GM18498 (cell line): ENCODE data around the gene EGFR.
"Not testable (repeated sequence)": the region's sequence is repeated elsewhere in the genome, so short reads cannot be mapped to it uniquely, and the experiment has no call there.

ENCODE experiments used
- ATAC-seq: cut with Tn5 transposase; IDR thresholded peaks from one replicate; pipeline ENCODE4 v1.9.1; 2021; ENCODE audit warnings: mild to moderate bottlenecking, moderate library complexity; ENCODE audit not compliant: unreplicated experiment

The EGFR gene

GRCh38 chr7:55164527-55164926 lies 145.7 kb downstream of the EGFR start:
- no peak for ATAC-seq

- ATAC-seq: no peak
These were observed 146.5 kb downstream of the EGFR start for GRCh38 chr7:55165176-55165861.

GRCh38 chr7:55167296-55167695 lies 148.5 kb downstream of the EGFR start:
- not testable (repeated sequence) for ATAC-seq

- no peak for ATAC-seq
These were observed 151.7 kb downstream of the EGFR start for GRCh38 chr7:55170335-55171069.

GRCh38 chr7:55171157-55171556 lies 152.3 kb downstream of the EGFR start:
- ATAC-seq: no peak

GRCh38 chr7:55172161-55172560 lies 153.3 kb downstream of the EGFR start:
- no peak for ATAC-seq

- ATAC-seq: no peak
These were observed 154.2 kb downstream of the EGFR start for GRCh38 chr7:55172881-55173609.

GRCh38 chr7:55173671-55174070 lies 154.9 kb downstream of the EGFR start:
- ATAC-seq: no peak

- no peak for ATAC-seq
These were observed 155.6 kb downstream of the EGFR start for GRCh38 chr7:55174456-55174855.

GRCh38 chr7:55174856-55175255 lies 156.0 kb downstream of the EGFR start:
- ATAC-seq: no peak

GRCh38 chr7:55177068-55177530 lies 158.3 kb downstream of the EGFR start:
- ATAC-seq: no peak

- ATAC-seq: no peak
These were observed 158.9 kb downstream of the EGFR start for GRCh38 chr7:55177589-55178261.

- ATAC-seq: no peak
These were observed 159.6 kb downstream of the EGFR start for GRCh38 chr7:55178292-55178862.

- no peak for ATAC-seq
These were observed 160.3 kb downstream of the EGFR start for GRCh38 chr7:55178863-55179773.

GRCh38 chr7:55179931-55180682 lies 161.3 kb downstream of the EGFR start:
- ATAC-seq: no peak

GRCh38 chr7:55180963-55181542 lies 162.2 kb downstream of the EGFR start:
- ATAC-seq: no peak

- no peak for ATAC-seq
These were observed 162.9 kb downstream of the EGFR start for GRCh38 chr7:55181762-55182161.

- ATAC-seq: no peak
These were observed 165.1 kb downstream of the EGFR start for GRCh38 chr7:55183897-55184296.

- no peak for ATAC-seq
These were observed 166.5 kb downstream of the EGFR start for GRCh38 chr7:55185321-55185802.
